ENCODE results near the gene FA2H. TPM values are rescaled to one million over a fixed set of nuclear protein-coding genes. Genes with fewer than 3 reads are reported as not detected.

Gene FA2H
- total RNA-seq, 1 donor from 2014 or later = not detected

DNA sequence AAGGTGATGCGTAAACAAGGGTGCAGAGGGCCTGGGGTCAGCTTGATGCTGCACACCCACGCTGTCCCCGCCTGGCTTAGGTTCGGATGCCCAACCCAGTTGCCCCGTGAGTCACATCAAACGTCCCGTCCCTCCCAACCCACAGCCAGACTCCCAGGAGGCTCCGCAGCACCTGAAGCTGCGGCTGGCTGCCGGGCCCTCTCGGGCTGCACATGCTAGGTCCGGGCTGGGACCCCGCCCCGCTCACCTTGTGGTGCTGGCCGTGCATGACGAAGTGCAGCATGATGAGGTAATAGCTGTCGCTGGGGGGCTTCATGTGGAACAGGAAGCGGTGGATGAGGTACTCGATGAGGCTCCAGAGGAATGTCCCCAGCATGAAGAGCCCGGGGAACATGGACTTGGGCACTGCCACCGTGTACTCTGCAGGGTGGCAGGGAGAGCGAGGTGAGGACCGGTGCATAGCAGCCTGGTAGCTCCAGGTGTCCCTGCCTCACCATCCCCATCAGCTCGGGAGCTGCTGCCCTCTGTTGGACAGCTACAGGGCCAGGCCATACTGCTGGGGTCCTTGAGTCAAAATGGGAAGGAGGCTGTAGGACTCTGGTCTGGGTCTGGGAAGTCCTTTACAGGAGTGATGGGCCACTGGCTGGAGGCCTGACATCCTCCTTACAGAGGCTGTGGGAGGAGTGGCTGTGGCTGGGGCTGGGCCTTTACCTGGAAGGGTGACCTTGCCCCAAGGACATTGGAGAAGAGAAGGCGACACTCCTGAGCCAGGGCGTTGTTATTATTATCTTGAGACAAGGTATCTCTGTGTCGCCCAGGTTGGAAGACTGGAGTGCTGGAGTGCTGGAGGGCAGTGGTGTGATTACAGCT, 55.6 kb downstream of the FA2H start:
- no peak for TF ChIP-seq CTCF (IDR thresholded peaks at IDR 0.05)
- Mint-ChIP-seq H3K4me3 (ENCODE audit: unreplicated experiment) (no peak overlapping the region), H3K27me3 (ENCODE audit: unreplicated experiment) (peaks cover 10% of the 10 kb centered on the region), H3K27ac (ENCODE audit: unreplicated experiment) (no peak overlapping the region), H3K36me3 (ENCODE audit: unreplicated experiment) (no peaks in the 10 kb centered on the region), H3K4me1 (ENCODE audit: unreplicated experiment) (no peaks in the 10 kb centered on the region), H3K9me3 (ENCODE audit: unreplicated experiment) (no peaks in the 10 kb centered on the region)
- no peak for DNase-seq (ENCODE audit: extremely low spot score, unreplicated experiment)

DNA sequence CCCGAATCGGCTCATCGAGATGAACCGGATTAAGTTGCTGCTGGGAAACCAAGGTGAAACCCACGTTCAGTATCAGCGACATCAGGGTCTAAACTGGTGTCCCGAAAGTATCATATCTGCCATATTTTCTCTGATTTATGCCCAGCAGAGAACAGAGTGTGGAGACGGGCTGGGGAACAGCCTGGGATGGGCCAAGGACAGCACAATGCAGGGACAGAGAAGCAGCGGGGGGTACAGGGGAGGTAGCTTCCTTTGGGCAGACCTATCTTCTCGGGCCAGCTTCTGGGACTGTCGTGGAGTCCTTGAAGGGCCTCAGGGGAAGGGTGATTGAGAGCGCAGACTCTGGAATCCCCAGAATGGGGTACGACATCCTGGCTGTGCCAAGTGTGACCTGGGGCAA, 56.5 kb downstream of the FA2H start:
- no peaks in the 10 kb centered on the region for H3K4me1 Mint-ChIP-seq (ENCODE audit: unreplicated experiment)
- no peak overlapping the region for H3K4me3 Mint-ChIP-seq (ENCODE audit: unreplicated experiment)
- H3K27me3 Mint-ChIP-seq (ENCODE audit: unreplicated experiment) = peaks cover 10% of the 10 kb centered on the region
- no peak for DNase-seq (ENCODE audit: extremely low spot score, unreplicated experiment)
- H3K9me3 Mint-ChIP-seq (ENCODE audit: unreplicated experiment) = no peaks in the 10 kb centered on the region
- no peak overlapping the region for H3K27ac Mint-ChIP-seq (ENCODE audit: unreplicated experiment)
- H3K36me3 Mint-ChIP-seq (ENCODE audit: unreplicated experiment) = no peaks in the 10 kb centered on the region
- no peak for TF ChIP-seq CTCF (IDR thresholded peaks at IDR 0.05)

- no peak for DNase-seq (ENCODE audit: extremely low spot score, unreplicated experiment)
- no peaks in the 10 kb centered on the region for H3K36me3 Mint-ChIP-seq (ENCODE audit: unreplicated experiment)
Observed at GRCh38 chr16:74717367-74717766, 57.3 kb downstream of the FA2H start.

DNA sequence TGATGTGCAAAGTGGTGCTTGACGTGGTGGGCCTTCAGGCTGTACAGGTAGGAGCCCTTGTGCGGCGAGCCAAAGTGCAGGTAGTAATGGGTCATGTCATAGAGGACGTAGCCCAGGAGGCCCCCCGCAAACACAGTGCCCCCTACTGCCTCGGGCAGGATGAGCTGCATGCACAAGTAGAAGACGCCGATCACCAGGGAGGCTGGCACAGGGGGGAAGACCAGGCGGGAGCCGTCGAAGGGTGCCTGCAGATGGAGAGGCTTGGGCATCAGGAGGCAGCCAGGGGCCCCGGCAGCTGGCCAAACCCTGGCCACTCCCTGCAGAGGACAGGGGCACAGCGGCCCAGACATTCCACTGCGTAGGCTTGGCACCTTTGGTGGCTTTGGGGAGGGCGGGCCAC, 58.3 kb downstream of the FA2H start:
- H3K4me1 Mint-ChIP-seq (ENCODE audit: unreplicated experiment) = no peaks in the 10 kb centered on the region
- H3K4me3 Mint-ChIP-seq (ENCODE audit: unreplicated experiment) = no peak overlapping the region
- H3K27ac Mint-ChIP-seq (ENCODE audit: unreplicated experiment) = no peak overlapping the region
- no peak for TF ChIP-seq CTCF (IDR thresholded peaks at IDR 0.05)
- no peaks in the 10 kb centered on the region for H3K9me3 Mint-ChIP-seq (ENCODE audit: unreplicated experiment)
- no peaks in the 10 kb centered on the region for H3K36me3 Mint-ChIP-seq (ENCODE audit: unreplicated experiment)
- H3K27me3 Mint-ChIP-seq (ENCODE audit: unreplicated experiment) = peaks cover 8% of the 10 kb centered on the region
- no peak for DNase-seq (ENCODE audit: extremely low spot score, unreplicated experiment)

More at GRCh38 chr16:74717367-74717766, 57.3 kb downstream of the FA2H start:
- H3K27me3 Mint-ChIP-seq (ENCODE audit: unreplicated experiment) = peaks cover 10% of the 10 kb centered on the region
- TF ChIP-seq CTCF (IDR thresholded peaks at IDR 0.05) = no peak
- no peaks in the 10 kb centered on the region for H3K9me3 Mint-ChIP-seq (ENCODE audit: unreplicated experiment)
- H3K4me3 Mint-ChIP-seq (ENCODE audit: unreplicated experiment) = no peak overlapping the region
- H3K27ac Mint-ChIP-seq (ENCODE audit: unreplicated experiment) = no peak overlapping the region
- H3K4me1 Mint-ChIP-seq (ENCODE audit: unreplicated experiment) = no peaks in the 10 kb centered on the region

DNA sequence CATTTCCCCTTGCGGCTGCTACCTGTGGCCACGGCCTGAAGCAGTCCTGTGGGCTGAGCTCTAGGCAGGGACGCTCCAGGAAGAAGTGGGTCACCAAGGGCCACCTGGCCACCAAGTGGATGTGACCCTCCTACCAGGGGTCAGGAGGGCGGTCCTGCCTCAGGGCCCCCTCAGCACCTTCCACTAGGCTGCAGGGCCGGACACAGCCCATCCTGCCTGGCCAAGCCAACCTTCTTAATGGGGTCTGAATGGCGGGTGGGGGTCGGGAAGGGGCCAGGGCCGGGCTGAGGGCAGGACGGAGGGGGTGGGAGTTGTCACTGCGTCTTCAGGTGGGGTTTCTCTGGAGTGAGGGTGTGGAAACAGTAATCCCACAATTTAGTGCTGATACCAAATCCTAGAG, 60.7 kb downstream of the FA2H start:
- Mint-ChIP-seq H3K27ac (ENCODE audit: unreplicated experiment) (no peak overlapping the region), H3K4me1 (ENCODE audit: unreplicated experiment) (no peaks in the 10 kb centered on the region), H3K4me3 (ENCODE audit: unreplicated experiment) (no peak overlapping the region), H3K9me3 (ENCODE audit: unreplicated experiment) (no peaks in the 10 kb centered on the region), H3K27me3 (ENCODE audit: unreplicated experiment) (peaks cover 3% of the 10 kb centered on the region), H3K36me3 (ENCODE audit: unreplicated experiment) (no peaks in the 10 kb centered on the region)
- no peak for DNase-seq (ENCODE audit: extremely low spot score, unreplicated experiment)
- no peak for TF ChIP-seq CTCF (IDR thresholded peaks at IDR 0.05)

Measured in osteocyte (in vitro differentiated cells).